LNCaP clone FGC (cell line): Measurements from ENCODE around the gene FKRP.

ENCODE experiments used
- DNase-seq: peaks from one replicate; pipeline ENCODE4 v3.0.0-alpha.2; 2011; ENCODE audit warnings: low read depth
- H3K4me3 ChIP-seq: 2 replicates; pipeline ENCODE4 v1.5.1; 2011; ENCODE audit warnings: mild to moderate bottlenecking, low read depth, low read length, control low read depth
- CTCF ChIP-seq: IDR thresholded peaks from 2 replicates; pipeline ENCODE4 v1.5.1; 2012; ENCODE audit warnings: mild to moderate bottlenecking; ENCODE audit not compliant: control insufficient read depth, insufficient read depth; ENCODE audit errors: extremely low read depth

The FKRP gene

GRCh38 chr19:46732172-46732938, 13.5 kb upstream of the FKRP start:
- no peak for DNase-seq
- no peak for TF ChIP-seq CTCF
- no peak overlapping the region for H3K4me3 ChIP-seq

- no peak for DNase-seq
- TF ChIP-seq CTCF, result no peak
- H3K4me3 ChIP-seq, result no peak overlapping the region
Observed at GRCh38 chr19:46732966-46733689, 12.7 kb upstream of the FKRP start.

- H3K4me3 ChIP-seq, result no peak overlapping the region
- no peak for TF ChIP-seq CTCF
- DNase-seq, result no peak
Observed at GRCh38 chr19:46733690-46734292, 12.1 kb upstream of the FKRP start.

- DNase-seq, result no peak
- no peak for TF ChIP-seq CTCF
- no peak overlapping the region for H3K4me3 ChIP-seq
Observed at GRCh38 chr19:46736531-46737297, 9.1 kb upstream of the FKRP start.

GRCh38 chr19:46737298-46737654, 8.6 kb upstream of the FKRP start:
- no peak for DNase-seq
- no peak for TF ChIP-seq CTCF
- H3K4me3 ChIP-seq, result no peak overlapping the region

- TF ChIP-seq CTCF, result no peak
- DNase-seq, result no peak
Observed at GRCh38 chr19:46737761-46738171, 8.1 kb upstream of the FKRP start.

More at GRCh38 chr19:46737761-46738171, 8.1 kb upstream of the FKRP start:
- H3K4me3 ChIP-seq, result no peak overlapping the region
